HCT116 (cell line): Measurements from ENCODE around the gene SENP3. TPM values are rescaled to one million over a fixed set of nuclear protein-coding genes. Genes with fewer than 3 reads are reported as not detected.

ENCODE experiments used
- ATAC-seq: fragments of 200-7000 bp; cut with Tn5 transposase; 2 replicates; pipeline ENCODE4 v1.9.1; 2020; ENCODE audit warnings: mild to moderate bottlenecking, moderate library complexity
- BruUV-seq: library from RNA; stranded (reverse); fragments of 400-500 nt; replicated peaks from 2 replicates; lab custom pipeline; 2021; lab: Mats Ljungman, UMichigan
- CTCF ChIA-PET: fragments of 300-600 bp; sonication (Branson Sonifier 250); formaldehyde crosslinking; loops from one replicate; lab custom pipeline; 2021; ENCODE audit warnings: antibody characterized with exemption; lab: Charles Lee
- POLR2A ChIA-PET: fragments of 300-600, 350-600 bp; sonication (Branson Sonifier 250); formaldehyde crosslinking; loops from one replicate; lab custom pipeline; 2021; ENCODE audit warnings: antibody characterized with exemption; lab: Charles Lee
- RAD21 ChIA-PET, 2 experiments: fragments of 300-600 bp; sonication (Branson Sonifier 250); formaldehyde crosslinking; loops; one replicate each; lab custom pipeline; 2023; ENCODE audit warnings: low total read pairs in 2 of 2; ENCODE audit not compliant: uncharacterized antibody in 2 of 2, unreplicated experiment in 2 of 2, low non-redundant PET in 1 of 2; lab: Charles Lee
- DNase-seq: peaks from one replicate; pipeline ENCODE4 v3.0.0-alpha.2; 2010; ENCODE audit warnings: low read depth, low spot score
- H2AFZ ChIP-seq: fragments of 200-600 bp; shearing (Covaris generic), sonication (generic); 2 replicates; pipeline ENCODE4 v1.6.1; 2017; ENCODE audit warnings: low read depth, mixed run types, mixed read lengths, antibody characterized with exemption, low read length; ENCODE audit not compliant: poor library complexity, severe bottlenecking
- H3K27ac ChIP-seq: 2 replicates; pipeline ENCODE4 v1.5.1; 2012; ENCODE audit warnings: low read depth, low read length
- H3K27me3 ChIP-seq: fragments of 200-600 bp; sonication (generic); 2 replicates; pipeline ENCODE4 v1.6.1; 2016; ENCODE audit warnings: mixed run types, low read length, mixed read lengths; ENCODE audit not compliant: insufficient read depth
- H3K36me3 ChIP-seq, 2 experiments: fragments of 200-500 bp in 1 of 2; fragments of 200-600 bp in 1 of 2; sonication (Bioruptor generic) in 1 of 2; sonication (generic) in 1 of 2; 2 replicates each; pipeline versions ENCODE4 v1.5.1 to v1.6.1; 2014 to 2016; ENCODE audit warnings: low read length in 2 of 2, inconsistent platforms in 1 of 2, mixed read lengths in 1 of 2, mixed run types in 1 of 2; ENCODE audit not compliant: insufficient read depth in 2 of 2, control insufficient read depth in 1 of 2
- H3K4me1 ChIP-seq, 2 experiments: fragments of 200-600 bp in 1 of 2; sonication (generic) in 1 of 2; 2 replicates each; pipeline versions ENCODE4 v1.5.1 to v1.6.1; 2012 to 2017; ENCODE audit warnings: low read length in 2 of 2, inconsistent platforms in 1 of 2, mild to moderate bottlenecking in 1 of 2, mixed read lengths in 1 of 2, mixed run types in 1 of 2, moderate library complexity in 1 of 2; ENCODE audit not compliant: insufficient read depth in 2 of 2, control insufficient read depth in 1 of 2
- H3K4me2 ChIP-seq: fragments of 200-600 bp; sonication (generic); 2 replicates; pipeline ENCODE4 v1.6.1; 2017; ENCODE audit warnings: mixed run types, low read length, mixed read lengths
- H3K4me3 ChIP-seq, 2 experiments: fragments of 200-600 bp in 1 of 2; sonication (generic) in 1 of 2; replicated peaks in 1 of 2; 2 replicates each; pipeline ENCODE4 v1.5.1; 2011 to 2016; ENCODE audit warnings: low read length in 2 of 2, control low read depth in 1 of 2, low read depth in 1 of 2, mild to moderate bottlenecking in 1 of 2, mixed read lengths in 1 of 2, mixed run types in 1 of 2
- H3K79me2 ChIP-seq: fragments of 200-600 bp; sonication (generic); 2 replicates; pipeline ENCODE4 v1.6.1; 2017; ENCODE audit warnings: mild to moderate bottlenecking, mixed run types, low read length, moderate library complexity, mixed read lengths; ENCODE audit not compliant: insufficient read depth
- H3K9ac ChIP-seq: fragments of 200-600 bp; sonication (generic); 2 replicates; pipeline ENCODE4 v1.6.1; 2016; ENCODE audit warnings: low read length, mixed read lengths
- H3K9me2 ChIP-seq: fragments of 200-600 bp; sonication (generic), shearing (Covaris generic); 2 replicates; pipeline ENCODE4 v1.6.1; 2017; ENCODE audit warnings: mixed run types, mild to moderate bottlenecking, moderate library complexity; ENCODE audit not compliant: insufficient read depth
- H3K9me3 ChIP-seq, 2 experiments: fragments of 200-500 bp in 1 of 2; fragments of 200-600 bp in 1 of 2; sonication (Bioruptor generic) in 1 of 2; sonication (generic) in 1 of 2; 2 replicates each; pipeline ENCODE4 v1.6.1; 2014 to 2017; ENCODE audit warnings: low read length in 2 of 2, mixed read lengths in 2 of 2, inconsistent platforms in 1 of 2, low read depth in 1 of 2, mild to moderate bottlenecking in 1 of 2, mixed run types in 1 of 2, moderate library complexity in 1 of 2; ENCODE audit not compliant: control insufficient read depth in 1 of 2, insufficient read depth in 1 of 2
- H4K20me1 ChIP-seq: fragments of 200-600 bp; sonication (generic), shearing (Covaris generic); 2 replicates; pipeline ENCODE4 v1.6.1; 2017; ENCODE audit warnings: mixed run types, mild to moderate bottlenecking, moderate library complexity; ENCODE audit not compliant: insufficient read depth
- CBX3 ChIP-seq: IDR thresholded peaks from 2 replicates; pipeline ENCODE4 v1.6.1; 2012; ENCODE audit warnings: low read depth
- EZH2 ChIP-seq: fragments of 200-600 bp; sonication (generic); IDR thresholded peaks from 2 replicates; pipeline ENCODE4 v1.6.1; 2017; ENCODE audit warnings: antibody characterized with exemption, mixed run types
- POLR2AphosphoS5 ChIP-seq: IDR thresholded peaks from 2 replicates; pipeline ENCODE4 v1.6.1; 2011; ENCODE audit warnings: mild to moderate bottlenecking, low read depth, low read length, moderate library complexity
- SIN3A ChIP-seq: IDR thresholded peaks from 2 replicates; pipeline ENCODE4 v1.6.1; 2012; ENCODE audit warnings: low read depth
- SP1 ChIP-seq: IDR thresholded peaks from 2 replicates; pipeline ENCODE4 v1.6.1; 2012; ENCODE audit warnings: low read depth
- YY1 ChIP-seq: IDR thresholded peaks from 2 replicates; pipeline ENCODE4 v1.6.1; 2011; ENCODE audit warnings: low read length, low read depth, moderate library complexity, mild to moderate bottlenecking; ENCODE audit not compliant: insufficient replicate concordance; ENCODE audit errors: extremely low read depth
- ZNF274 ChIP-seq: fragments of 200-500 bp; sonication (Bioruptor generic); IDR thresholded peaks from 2 replicates; pipeline ENCODE4 v1.6.1; 2014; ENCODE audit warnings: mild to moderate bottlenecking, low read depth, low read length, inconsistent platforms
- intact Hi-C: fragments of 100-400 bp; cut with micrococcal nuclease; formaldehyde crosslinking; loops from 2 replicates; pipeline ENCODE4 v1.10.0; 2022
- total RNA-seq: library from RNA; stranded (reverse); gene quantifications from one replicate; pipeline ENCODE4 v1.2.1, GENCODE V29; 2021; ENCODE audit not compliant: unreplicated experiment
- TF ChIP-seq, protein P1 (sequence below): IDR thresholded peaks from 2 replicates; pipeline ENCODE4 v1.6.1; 2012; ENCODE audit warnings: low read depth
- TF ChIP-seq, protein P2 (sequence below): IDR thresholded peaks from 2 replicates; pipeline ENCODE4 v1.6.1; 2012
- TF ChIP-seq, protein P3 (sequence below): IDR thresholded peaks from 2 replicates; pipeline ENCODE4 v1.6.1; 2011; ENCODE audit warnings: mild to moderate bottlenecking, low read length, moderate library complexity; ENCODE audit not compliant: insufficient replicate concordance; ENCODE audit errors: extremely low read depth
- TF ChIP-seq, protein P4 (sequence below): IDR thresholded peaks from 2 replicates; pipeline ENCODE4 v1.6.1; 2012

The SENP3 gene
- total RNA-seq, 1 experiment from 2014 or later = 73.8 TPM

DNA sequence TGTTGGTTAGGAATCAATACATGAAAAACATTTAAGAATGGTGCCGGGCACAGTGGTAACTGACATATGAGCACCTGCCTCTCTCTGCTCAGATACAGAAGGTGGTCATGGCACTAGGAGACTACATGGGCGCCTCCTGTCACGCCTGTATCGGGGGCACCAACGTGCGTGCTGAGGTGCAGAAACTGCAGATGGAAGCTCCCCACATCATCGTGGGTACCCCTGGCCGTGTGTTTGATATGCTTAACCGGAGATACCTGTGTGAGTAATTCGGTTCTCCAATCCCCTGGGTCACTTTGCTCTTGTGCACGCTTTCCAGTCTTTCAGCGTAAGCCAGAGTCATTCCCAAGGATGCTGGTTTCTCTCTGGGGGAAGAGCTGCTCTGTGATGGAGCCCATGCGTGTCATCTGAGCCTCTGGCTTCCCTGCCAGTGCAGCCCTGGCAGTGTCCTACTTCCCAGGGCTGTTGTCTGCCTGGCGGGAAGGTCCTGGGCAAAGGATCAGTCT is 14.8 kb downstream of the SENP3 start:
- BruUV-seq = no TSS peak
- H3K4me3 ChIP-seq = no peak overlapping the region
- TF ChIP-seq POLR2AphosphoS5 (peak; percentile 11; the same call in 1 of the 2 replicates), SIN3A (no peak)
- TF ChIP-seq, all 23 proteins: peak for 1
- intact Hi-C loops = no loop called here
- peaks cover 35% of the 10 kb centered on the region; the same call in 1 of the 2 replicates for H4K20me1 ChIP-seq
- H3K9ac ChIP-seq = peak overlapping the region; percentile 19; the same call in 1 of the 2 replicates
- POLR2A ChIA-PET = no interaction called here
- H3K79me2 ChIP-seq = peaks cover 67% of the 10 kb centered on the region
- RAD21 ChIA-PET = no interaction called here
- DNase-seq (no peak), ATAC-seq (no peak)
- peaks cover 33 to 55% of the 10 kb centered on the region in 2 experiments for H3K36me3 ChIP-seq
- no peak overlapping the region for H3K27ac ChIP-seq
- H3K9me2 ChIP-seq = no peaks in the 10 kb centered on the region
- peaks cover 3 to 76% of the 10 kb centered on the region in 2 experiments; a peak in 3 of 4 replicates for H3K4me1 ChIP-seq
- CTCF ChIA-PET = no interaction called here
- no peak overlapping the region for H3K4me2 ChIP-seq
- no peaks in the 10 kb centered on the region for H3K9me3 ChIP-seq
- H3K27me3 ChIP-seq = no peaks in the 10 kb centered on the region
- H2AFZ ChIP-seq = no peak overlapping the region

DNA sequence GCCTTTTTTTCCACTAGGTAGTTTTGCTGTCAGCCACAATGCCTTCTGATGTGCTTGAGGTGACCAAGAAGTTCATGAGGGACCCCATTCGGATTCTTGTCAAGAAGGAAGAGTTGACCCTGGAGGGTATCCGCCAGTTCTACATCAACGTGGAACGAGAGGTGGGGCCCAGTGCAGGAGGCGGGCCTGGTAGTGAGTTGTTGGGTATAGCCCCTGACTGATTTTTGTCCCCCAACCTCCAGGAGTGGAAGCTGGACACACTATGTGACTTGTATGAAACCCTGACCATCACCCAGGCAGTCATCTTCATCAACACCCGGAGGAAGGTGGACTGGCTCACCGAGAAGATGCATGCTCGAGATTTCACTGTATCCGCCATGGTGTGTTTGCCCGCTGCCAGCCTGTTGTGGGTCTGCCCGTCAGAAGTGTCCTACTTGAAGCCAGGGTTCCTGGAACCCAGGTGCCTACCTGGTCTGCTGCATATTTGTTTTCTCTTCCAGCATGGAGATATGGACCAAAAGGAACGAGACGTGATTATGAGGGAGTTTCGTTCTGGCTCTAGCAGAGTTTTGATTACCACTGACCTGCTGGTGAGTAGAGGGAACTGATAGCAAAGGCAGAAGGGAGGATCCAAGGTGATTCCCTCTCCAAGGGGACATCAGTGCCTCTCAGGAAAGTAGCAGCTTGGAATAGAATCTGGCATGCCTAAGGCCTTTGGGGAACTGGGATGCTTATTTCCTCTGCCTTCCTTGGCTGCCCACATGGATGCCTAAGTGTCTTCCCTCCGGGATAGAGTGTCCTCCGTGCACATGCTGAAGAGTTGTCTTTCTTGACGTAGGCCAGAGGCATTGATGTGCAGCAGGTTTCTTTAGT is 15.8 kb downstream of the SENP3 start:
- no peaks in the 10 kb centered on the region for H3K27me3 ChIP-seq
- BruUV-seq = no TSS peak
- H3K4me1 ChIP-seq = peaks cover 6 to 70% of the 10 kb centered on the region in 2 experiments; a peak in 3 of 4 replicates
- H3K4me2 ChIP-seq = 0 out of 2 replicates have a peak overlapping the region, but pooled peaks have one; percentile 2
- ChIA-PET POLR2A (no interaction called here), RAD21 (no interaction called here), CTCF (interaction anchor here (0.6 kb wide), 1 partner anchor 110 kb away, joined by 3 read pairs; the partner anchor contains the start of gene TP53)
- DNase-seq (no peak), ATAC-seq (no peak)
- H4K20me1 ChIP-seq = peaks cover 35% of the 10 kb centered on the region; the same call in 1 of the 2 replicates
- H3K9ac ChIP-seq = no peak overlapping the region; the same call in 1 of the 2 replicates
- intact Hi-C loops = no loop called here
- H3K79me2 ChIP-seq = peaks cover 73% of the 10 kb centered on the region
- no peaks in the 10 kb centered on the region for H3K9me3 ChIP-seq
- no peak overlapping the region for H3K4me3 ChIP-seq
- peaks cover 33 to 61% of the 10 kb centered on the region in 2 experiments for H3K36me3 ChIP-seq
- no peak overlapping the region for H3K27ac ChIP-seq
- H2AFZ ChIP-seq = no peak overlapping the region
- H3K9me2 ChIP-seq = no peaks in the 10 kb centered on the region
- no peak for TF ChIP-seq EZH2
- TF ChIP-seq, protein P1, sequence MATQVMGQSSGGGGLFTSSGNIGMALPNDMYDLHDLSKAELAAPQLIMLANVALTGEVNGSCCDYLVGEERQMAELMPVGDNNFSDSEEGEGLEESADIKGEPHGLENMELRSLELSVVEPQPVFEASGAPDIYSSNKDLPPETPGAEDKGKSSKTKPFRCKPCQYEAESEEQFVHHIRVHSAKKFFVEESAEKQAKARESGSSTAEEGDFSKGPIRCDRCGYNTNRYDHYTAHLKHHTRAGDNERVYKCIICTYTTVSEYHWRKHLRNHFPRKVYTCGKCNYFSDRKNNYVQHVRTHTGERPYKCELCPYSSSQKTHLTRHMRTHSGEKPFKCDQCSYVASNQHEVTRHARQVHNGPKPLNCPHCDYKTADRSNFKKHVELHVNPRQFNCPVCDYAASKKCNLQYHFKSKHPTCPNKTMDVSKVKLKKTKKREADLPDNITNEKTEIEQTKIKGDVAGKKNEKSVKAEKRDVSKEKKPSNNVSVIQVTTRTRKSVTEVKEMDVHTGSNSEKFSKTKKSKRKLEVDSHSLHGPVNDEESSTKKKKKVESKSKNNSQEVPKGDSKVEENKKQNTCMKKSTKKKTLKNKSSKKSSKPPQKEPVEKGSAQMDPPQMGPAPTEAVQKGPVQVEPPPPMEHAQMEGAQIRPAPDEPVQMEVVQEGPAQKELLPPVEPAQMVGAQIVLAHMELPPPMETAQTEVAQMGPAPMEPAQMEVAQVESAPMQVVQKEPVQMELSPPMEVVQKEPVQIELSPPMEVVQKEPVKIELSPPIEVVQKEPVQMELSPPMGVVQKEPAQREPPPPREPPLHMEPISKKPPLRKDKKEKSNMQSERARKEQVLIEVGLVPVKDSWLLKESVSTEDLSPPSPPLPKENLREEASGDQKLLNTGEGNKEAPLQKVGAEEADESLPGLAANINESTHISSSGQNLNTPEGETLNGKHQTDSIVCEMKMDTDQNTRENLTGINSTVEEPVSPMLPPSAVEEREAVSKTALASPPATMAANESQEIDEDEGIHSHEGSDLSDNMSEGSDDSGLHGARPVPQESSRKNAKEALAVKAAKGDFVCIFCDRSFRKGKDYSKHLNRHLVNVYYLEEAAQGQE = no peak
- TF ChIP-seq YY1 = no peak
- TF ChIP-seq, protein P2, sequence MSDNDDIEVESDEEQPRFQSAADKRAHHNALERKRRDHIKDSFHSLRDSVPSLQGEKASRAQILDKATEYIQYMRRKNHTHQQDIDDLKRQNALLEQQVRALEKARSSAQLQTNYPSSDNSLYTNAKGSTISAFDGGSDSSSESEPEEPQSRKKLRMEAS = no peak
- TF ChIP-seq, protein P3, sequence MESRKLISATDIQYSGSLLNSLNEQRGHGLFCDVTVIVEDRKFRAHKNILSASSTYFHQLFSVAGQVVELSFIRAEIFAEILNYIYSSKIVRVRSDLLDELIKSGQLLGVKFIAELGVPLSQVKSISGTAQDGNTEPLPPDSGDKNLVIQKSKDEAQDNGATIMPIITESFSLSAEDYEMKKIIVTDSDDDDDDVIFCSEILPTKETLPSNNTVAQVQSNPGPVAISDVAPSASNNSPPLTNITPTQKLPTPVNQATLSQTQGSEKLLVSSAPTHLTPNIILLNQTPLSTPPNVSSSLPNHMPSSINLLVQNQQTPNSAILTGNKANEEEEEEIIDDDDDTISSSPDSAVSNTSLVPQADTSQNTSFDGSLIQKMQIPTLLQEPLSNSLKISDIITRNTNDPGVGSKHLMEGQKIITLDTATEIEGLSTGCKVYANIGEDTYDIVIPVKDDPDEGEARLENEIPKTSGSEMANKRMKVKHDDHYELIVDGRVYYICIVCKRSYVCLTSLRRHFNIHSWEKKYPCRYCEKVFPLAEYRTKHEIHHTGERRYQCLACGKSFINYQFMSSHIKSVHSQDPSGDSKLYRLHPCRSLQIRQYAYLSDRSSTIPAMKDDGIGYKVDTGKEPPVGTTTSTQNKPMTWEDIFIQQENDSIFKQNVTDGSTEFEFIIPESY = no peak
- TF ChIP-seq SP1 = no peak
- TF ChIP-seq ZNF274 = no peak
- no peak for TF ChIP-seq CBX3
- TF ChIP-seq, protein P4, sequence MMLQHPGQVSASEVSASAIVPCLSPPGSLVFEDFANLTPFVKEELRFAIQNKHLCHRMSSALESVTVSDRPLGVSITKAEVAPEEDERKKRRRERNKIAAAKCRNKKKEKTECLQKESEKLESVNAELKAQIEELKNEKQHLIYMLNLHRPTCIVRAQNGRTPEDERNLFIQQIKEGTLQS = no peak
